ENCODE results near the gene TMEM52B. TPM values are rescaled to one million over a fixed set of nuclear protein-coding genes. Genes with fewer than 3 reads are reported as not detected.

The TMEM52B gene
- total RNA-seq = not detected in 2 replicates
- long read RNA-seq = 0 reads

- no peaks in the 10 kb centered on the region for H3K4me1 Mint-ChIP-seq (ENCODE audit: unreplicated experiment)
- TF ChIP-seq CTCF (IDR thresholded peaks at IDR 0.05) = no peak
- peaks cover 20% of the 10 kb centered on the region for H3K27me3 Mint-ChIP-seq (ENCODE audit: unreplicated experiment)
- no peak within 1 kb of the TSS for H3K4me3 Mint-ChIP-seq (ENCODE audit: unreplicated experiment)
- no peaks in the 10 kb centered on the region for H3K36me3 Mint-ChIP-seq (ENCODE audit: unreplicated experiment)
- no peak within 1 kb of the TSS for H3K27ac Mint-ChIP-seq (ENCODE audit: unreplicated experiment)
- no peaks in the 10 kb centered on the region for H3K9me3 Mint-ChIP-seq (ENCODE audit: unreplicated experiment)
- DNase-seq (ENCODE audit: extremely low spot score, unreplicated experiment) = no peak
Observed at GRCh38 chr12:10178821-10179220, at the start of gene TMEM52B. TMEM52B (plus strand) TSS chr12:10179032; CDS start chr12:10179575, 543 bp downstream.

- Mint-ChIP-seq H3K4me3 (ENCODE audit: unreplicated experiment) (no peak within 1 kb of the TSS), H3K36me3 (ENCODE audit: unreplicated experiment) (no peaks in the 10 kb centered on the region), H3K27me3 (ENCODE audit: unreplicated experiment) (peaks cover 29% of the 10 kb centered on the region), H3K9me3 (ENCODE audit: unreplicated experiment) (no peaks in the 10 kb centered on the region), H3K27ac (ENCODE audit: unreplicated experiment) (no peak within 1 kb of the TSS), H3K4me1 (ENCODE audit: unreplicated experiment) (no peaks in the 10 kb centered on the region)
- DNase-seq (ENCODE audit: extremely low spot score, unreplicated experiment) = no peak
- no peak for TF ChIP-seq CTCF (IDR thresholded peaks at IDR 0.05)
Observed at GRCh38 chr12:10130042-10130441, 48.8 kb upstream of the TMEM52B start, which contains the start of gene CLEC7A. CLEC7A (minus strand) TSS chr12:10130199; CDS start chr12:10130082, 117 bp downstream.

GRCh38 chr12:10131111-10131690 is 47.6 kb upstream of the TMEM52B start:
- Mint-ChIP-seq H3K27ac (ENCODE audit: unreplicated experiment) (no peak overlapping the region), H3K4me1 (ENCODE audit: unreplicated experiment) (no peaks in the 10 kb centered on the region), H3K4me3 (ENCODE audit: unreplicated experiment) (no peak overlapping the region), H3K9me3 (ENCODE audit: unreplicated experiment) (no peaks in the 10 kb centered on the region), H3K36me3 (ENCODE audit: unreplicated experiment) (no peaks in the 10 kb centered on the region), H3K27me3 (ENCODE audit: unreplicated experiment) (peaks cover 27% of the 10 kb centered on the region)
- no peak for TF ChIP-seq CTCF (IDR thresholded peaks at IDR 0.05)
- DNase-seq (ENCODE audit: extremely low spot score, unreplicated experiment) = no peak

- Mint-ChIP-seq H3K27ac (ENCODE audit: unreplicated experiment) (no peak overlapping the region), H3K4me1 (ENCODE audit: unreplicated experiment) (no peaks in the 10 kb centered on the region), H3K4me3 (ENCODE audit: unreplicated experiment) (no peak overlapping the region), H3K27me3 (ENCODE audit: unreplicated experiment) (peaks cover 20% of the 10 kb centered on the region), H3K36me3 (ENCODE audit: unreplicated experiment) (no peaks in the 10 kb centered on the region), H3K9me3 (ENCODE audit: unreplicated experiment) (no peaks in the 10 kb centered on the region)
- TF ChIP-seq CTCF (IDR thresholded peaks at IDR 0.05) = no peak
- no peak for DNase-seq (ENCODE audit: extremely low spot score, unreplicated experiment)
Observed at GRCh38 chr12:10132850-10133370, 45.9 kb upstream of the TMEM52B start.

- H3K27me3 Mint-ChIP-seq (ENCODE audit: unreplicated experiment) = peaks cover 8% of the 10 kb centered on the region
- no peaks in the 10 kb centered on the region for H3K4me1 Mint-ChIP-seq (ENCODE audit: unreplicated experiment)
- no peak overlapping the region for H3K4me3 Mint-ChIP-seq (ENCODE audit: unreplicated experiment)
- no peak for DNase-seq (ENCODE audit: extremely low spot score, unreplicated experiment)
- no peaks in the 10 kb centered on the region for H3K36me3 Mint-ChIP-seq (ENCODE audit: unreplicated experiment)
- no peak for TF ChIP-seq CTCF (IDR thresholded peaks at IDR 0.05)
- H3K9me3 Mint-ChIP-seq (ENCODE audit: unreplicated experiment) = no peaks in the 10 kb centered on the region
- H3K27ac Mint-ChIP-seq (ENCODE audit: unreplicated experiment) = no peak overlapping the region
Observed at GRCh38 chr12:10135126-10135525, 43.7 kb upstream of the TMEM52B start.

All from osteocyte (in vitro differentiated cells).